ENCODE results near the gene FBXO48. TPM values are rescaled to one million over a fixed set of nuclear protein-coding genes. Genes with fewer than 3 reads are reported as not detected.

The FBXO48 gene
- total and polyA plus RNA-seq, 2 of the 8 experiments (the other 6 are each of a cell fraction or from before 2014, with no cell fraction given): 1.1 to 1.5 TPM

GRCh38 chr2:68506170-68506569 is 39.1 kb upstream of the FBXO48 start:
- 85% methylated on average over 3 of the region's 3 CpGs; no CpG with 5 or more reads in 1 of the 2 experiments for WGBS, 2 experiments (ENCODE audit: extremely low coverage in 1 of 2, insufficient coverage in 1 of 2, insufficient read length in 1 of 2, insufficient replicate concordance in 2 of 2, low coverage in 1 of 2, low lambda C conversion rate in 2 of 2, missing lambda C conversion rate in 1 of 2)
- no peaks in the 10 kb centered on the region; a peak in 1 of 7 replicates for H3K4me1 ChIP-seq (replicated peaks in 1 of 4; ENCODE audit: control insufficient read depth in 3 of 4, insufficient read depth in 4 of 4, low read length in 3 of 4)
- ChIA-PET POLR2A (ENCODE audit: partially characterized antibody) (no interaction called here), CTCF (ENCODE audit: partially characterized antibody) (interaction anchor here (1.0 to 2.0 kb wide), 6 partner anchors 9 to 203 kb away, joined by 3 to 8 read pairs (median 3); partner anchors contain the start of gene FBXO48)
- no peak overlapping the region for H3K27ac ChIP-seq (ENCODE audit: low read depth, low read length)
- no peak overlapping the region for H2BK5ac ChIP-seq (ENCODE audit: low read depth, low read length)
- H3K18ac ChIP-seq (ENCODE audit: extremely low read depth, low read length): no peak overlapping the region
- no peak overlapping the region for H3K4me2 ChIP-seq (ENCODE audit: insufficient read depth in 1 of 2, low read depth in 2 of 2, low read length in 2 of 2)
- no peak overlapping the region for H3K56ac ChIP-seq (replicated peaks; ENCODE audit: insufficient read length, low read depth, low read length)
- no peak overlapping the region for H4K91ac ChIP-seq (replicated peaks; ENCODE audit: insufficient read length, low read length)
- no peak overlapping the region for H2BK15ac ChIP-seq (ENCODE audit: low read length)
- no peak overlapping the region for H3K9ac ChIP-seq (replicated peaks in 1 of 4; ENCODE audit: extremely low read depth in 1 of 4, low read depth in 3 of 4, low read length in 3 of 4)
- H4K5ac ChIP-seq (ENCODE audit: insufficient read length, low read depth, low read length): no peak overlapping the region
- no peak overlapping the region for H2AK5ac ChIP-seq (ENCODE audit: low read depth, low read length)
- FAIRE-seq (no peak), DNase-seq (ENCODE audit: low read depth in 1 of 2, low spot score in 2 of 2) (no peak)
- H3K79me2 ChIP-seq (ENCODE audit: control insufficient read depth in 1 of 2, insufficient read depth in 2 of 2, low read length in 2 of 2): no peaks in the 10 kb centered on the region
- no peak for TF ChIP-seq RFX5 (IDR thresholded peaks at IDR 0.05; ENCODE audit: borderline replicate concordance, low read depth, low read length)
- H2AFZ ChIP-seq (ENCODE audit: low read length): no peak overlapping the region
- H3K4me3 ChIP-seq (ENCODE audit: extremely low read depth in 1 of 4, insufficient read depth in 2 of 4, low read depth in 3 of 4, low read length in 4 of 4): no peak overlapping the region
- H3K36me3 ChIP-seq (ENCODE audit: control insufficient read depth in 2 of 4, insufficient read depth in 4 of 4, low read length in 3 of 4): no peaks in the 10 kb centered on the region
- no peak overlapping the region for H2BK12ac ChIP-seq (ENCODE audit: low read depth, low read length)
- H3K9me3 ChIP-seq (ENCODE audit: insufficient read depth in 2 of 2, low read depth in 1 of 2, low read length in 1 of 2): no peaks in the 10 kb centered on the region
- no peaks in the 10 kb centered on the region for H3K23me2 ChIP-seq (ENCODE audit: low read depth, low read length)
- H2BK120ac ChIP-seq (replicated peaks; ENCODE audit: low read depth, low read length): no peak overlapping the region
- H3K14ac ChIP-seq (ENCODE audit: insufficient read length): no peak overlapping the region
- no peak overlapping the region for H3K23ac ChIP-seq (ENCODE audit: insufficient read length)
- H4K20me1 ChIP-seq (replicated peaks in 1 of 2; ENCODE audit: control insufficient read depth in 1 of 2, insufficient read depth in 2 of 2, low read length in 2 of 2): peaks cover 0 to 2% of the 10 kb centered on the region in 2 experiments
- no peaks in the 10 kb centered on the region for H3K79me1 ChIP-seq (ENCODE audit: low read depth, low read length)
- no peak overlapping the region for H4K8ac ChIP-seq (ENCODE audit: extremely low read depth, insufficient read depth, low read length)
- H3K27me3 ChIP-seq (replicated peaks in 1 of 4; ENCODE audit: control insufficient read depth in 3 of 4, extremely low read depth in 1 of 4, insufficient read depth in 3 of 4, low read length in 3 of 4): no peaks in the 10 kb centered on the region
- no peak overlapping the region for H3K4ac ChIP-seq (replicated peaks; ENCODE audit: insufficient read length, low read depth, low read length)
- no peak overlapping the region for H2BK20ac ChIP-seq (ENCODE audit: low read length)
